MM.1S (cell line): Measurements from ENCODE around the gene B4GALNT1.
"Not testable (repeated sequence)": the region's sequence is repeated elsewhere in the genome, so short reads cannot be mapped to it uniquely, and the experiment has no call there.

ENCODE experiments used
- DNase-seq: peaks from one replicate; pipeline ENCODE4 v3.0.0-alpha.2; 2015
- H2AFZ ChIP-seq: fragments of 300-600 bp; sonication (generic); 2 replicates; pipeline ENCODE4 v1.6.0; 2016; ENCODE audit warnings: antibody characterized with exemption, low read length
- H3F3A ChIP-seq: fragments of 300-600 bp; sonication (generic); 2 replicates; pipeline ENCODE4 v1.6.1; 2016; ENCODE audit warnings: mild to moderate bottlenecking, antibody characterized with exemption, low read length, moderate library complexity, mixed read lengths; ENCODE audit not compliant: insufficient read depth
- H3K27ac ChIP-seq: fragments of 300-600 bp; sonication (generic); 2 replicates; pipeline ENCODE4 v1.5.1; 2016; ENCODE audit warnings: mild to moderate bottlenecking, low read length
- H3K27me3 ChIP-seq: fragments of 300-600 bp; sonication (generic); replicated peaks from 2 replicates; pipeline ENCODE4 v1.6.0; 2016; ENCODE audit warnings: low read length; ENCODE audit not compliant: insufficient read depth
- H3K36me3 ChIP-seq: fragments of 300-600 bp; sonication (generic); replicated peaks from 2 replicates; pipeline ENCODE4 v1.6.1; 2016; ENCODE audit warnings: mild to moderate bottlenecking, low read length, mixed read lengths; ENCODE audit not compliant: insufficient read depth
- H3K4me1 ChIP-seq: fragments of 300-600 bp; sonication (generic); 2 replicates; pipeline ENCODE4 v1.6.1; 2016; ENCODE audit warnings: low read length, mixed read lengths
- H3K4me2 ChIP-seq: fragments of 300-600 bp; sonication (generic); 2 replicates; pipeline ENCODE4 v1.6.0; 2016; ENCODE audit warnings: low read depth, low read length
- H3K4me3 ChIP-seq: fragments of 300-600 bp; sonication (generic); 2 replicates; pipeline ENCODE4 v1.5.1; 2016; ENCODE audit warnings: low read length, mixed read lengths
- H3K79me2 ChIP-seq: fragments of 300-600 bp; sonication (generic); 2 replicates; pipeline ENCODE4 v1.6.1; 2016; ENCODE audit warnings: mixed run types, low read length, mixed read lengths
- H3K9ac ChIP-seq: fragments of 300-600 bp; sonication (generic); 2 replicates; pipeline ENCODE4 v1.6.1; 2016; ENCODE audit warnings: low read length, mixed read lengths
- H3K9me2 ChIP-seq: fragments of 300-600 bp; sonication (generic); replicated peaks from 2 replicates; pipeline ENCODE4 v1.6.1; 2016; ENCODE audit warnings: mild to moderate bottlenecking, low read length, mixed read lengths; ENCODE audit not compliant: insufficient read depth
- H3K9me3 ChIP-seq: fragments of 300-600 bp; sonication (generic); replicated peaks from 2 replicates; pipeline ENCODE4 v1.6.1; 2016; ENCODE audit warnings: mild to moderate bottlenecking, low read length, mixed read lengths; ENCODE audit not compliant: insufficient read depth
- H4K20me1 ChIP-seq: fragments of 300-600 bp; sonication (generic); 2 replicates; pipeline ENCODE4 v1.6.1; 2016; ENCODE audit warnings: mild to moderate bottlenecking, low read length, moderate library complexity, mixed read lengths; ENCODE audit not compliant: insufficient read depth
- CTCF ChIP-seq: fragments of 300-600 bp; sonication (generic); IDR thresholded peaks from 2 replicates; pipeline ENCODE4 v1.5.1; 2016; ENCODE audit warnings: antibody characterized with exemption, low read length, mixed read lengths
- EZH2 ChIP-seq: fragments of 300-600 bp; sonication (generic); optimal IDR thresholded peaks from 2 replicates; pipeline ENCODE3; 2017; ENCODE audit warnings: low read depth, mild to moderate bottlenecking, antibody characterized with exemption, low read length, mixed read lengths
- EZH2phosphoT487 ChIP-seq: fragments of 300-600 bp; sonication (generic); IDR thresholded peaks from 2 replicates; pipeline ENCODE4 v1.6.1; 2018; ENCODE audit warnings: antibody characterized with exemption, low read length

The B4GALNT1 gene

GRCh38 chr12:57661376-57661775 lies 28.4 kb upstream of the B4GALNT1 start:
- H3F3A ChIP-seq, result no peaks in the 10 kb centered on the region
- H3K27ac ChIP-seq, result no peak overlapping the region
- H3K36me3 ChIP-seq, result no peaks in the 10 kb centered on the region
- no peak overlapping the region for H3K4me2 ChIP-seq
- no peaks in the 10 kb centered on the region for H3K4me1 ChIP-seq
- H4K20me1 ChIP-seq, result no peaks in the 10 kb centered on the region
- no peaks in the 10 kb centered on the region for H3K79me2 ChIP-seq
- H2AFZ ChIP-seq, result no peak overlapping the region
- no peaks in the 10 kb centered on the region for H3K9me2 ChIP-seq
- no peak overlapping the region for H3K9ac ChIP-seq
- no peaks in the 10 kb centered on the region for H3K9me3 ChIP-seq
- H3K4me3 ChIP-seq, result no peak overlapping the region
- no peaks in the 10 kb centered on the region for H3K27me3 ChIP-seq
- TF ChIP-seq EZH2, result no peak
- no peak for TF ChIP-seq CTCF
- no peak for TF ChIP-seq EZH2phosphoT487
- no peak for DNase-seq

GRCh38 chr12:57658890-57659289 lies 25.9 kb upstream of the B4GALNT1 start:
- TF ChIP-seq EZH2phosphoT487 (no peak), EZH2 (no peak), CTCF (no peak)
- DNase-seq, result no peak
- Histone ChIP-seq H3K27ac (no peak overlapping the region), H3K9me2 (no peaks in the 10 kb centered on the region), H3K27me3 (no peaks in the 10 kb centered on the region), H3K9ac (no peak overlapping the region), H3K79me2 (no peaks in the 10 kb centered on the region), H3K4me3 (no peak overlapping the region), H3K9me3 (no peaks in the 10 kb centered on the region), H4K20me1 (no peaks in the 10 kb centered on the region), H3K36me3 (no peaks in the 10 kb centered on the region), H3K4me1 (no peaks in the 10 kb centered on the region), H2AFZ (no peak overlapping the region), H3K4me2 (no peak overlapping the region), H3F3A (no peaks in the 10 kb centered on the region)

DNA sequence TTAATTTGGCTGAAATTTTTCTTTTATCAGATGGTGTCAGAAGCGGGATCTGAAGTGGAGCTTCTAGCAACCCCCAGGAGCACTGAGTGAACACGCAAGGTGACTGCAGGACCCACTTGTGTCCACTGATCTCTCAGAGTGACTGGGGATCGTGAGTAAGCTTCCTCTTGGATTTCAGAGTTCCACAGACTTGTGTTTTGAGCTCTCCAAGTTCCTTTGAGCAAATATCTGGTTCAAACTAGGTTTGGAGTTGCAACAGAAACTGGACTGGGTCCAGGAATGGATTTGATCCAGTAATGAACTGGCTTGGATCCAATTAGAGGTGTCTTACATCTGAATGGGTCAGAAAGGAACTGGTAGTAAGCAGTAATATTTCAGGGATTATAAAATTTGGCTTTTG lies 24.7 kb upstream of the B4GALNT1 start:
- Histone ChIP-seq H3F3A (no peaks in the 10 kb centered on the region), H3K4me2 (no peak overlapping the region), H4K20me1 (no peaks in the 10 kb centered on the region), H3K27ac (no peak overlapping the region), H3K9me3 (no peaks in the 10 kb centered on the region), H3K36me3 (no peaks in the 10 kb centered on the region), H3K4me1 (no peaks in the 10 kb centered on the region), H2AFZ (no peak overlapping the region), H3K9me2 (no peaks in the 10 kb centered on the region), H3K79me2 (no peaks in the 10 kb centered on the region), H3K9ac (no peak overlapping the region), H3K27me3 (no peaks in the 10 kb centered on the region), H3K4me3 (no peak overlapping the region)
- no peak for DNase-seq
- TF ChIP-seq EZH2phosphoT487, result no peak
- no peak for TF ChIP-seq EZH2
- TF ChIP-seq CTCF, result no peak

GRCh38 chr12:57656408-57656807 lies 23.4 kb upstream of the B4GALNT1 start:
- not testable (repeated sequence) for H3F3A ChIP-seq, H3K27me3 ChIP-seq, H3K27ac ChIP-seq, DNase-seq, H3K9ac ChIP-seq, H3K9me3 ChIP-seq, H3K79me2 ChIP-seq, H2AFZ ChIP-seq, H4K20me1 ChIP-seq, H3K4me2 ChIP-seq, H3K36me3 ChIP-seq, H3K9me2 ChIP-seq, H3K4me3 ChIP-seq, H3K4me1 ChIP-seq
